HepG2 (cell line): ENCODE data around the gene SUSD2. TPM values are rescaled to one million over a fixed set of nuclear protein-coding genes. Genes with fewer than 3 reads are reported as not detected.
A peak's percentile ranks its signal among the peaks of the same experiment; 100 is the strongest.

ENCODE experiments used
- ESRRA ChIP-seq: sonication (generic); formaldehyde crosslinking; IDR thresholded peaks from 2 replicates; pipeline ENCODE4 v1.5.1; 2020; ENCODE audit warnings: mild to moderate bottlenecking, low read depth, missing genetic modification reagents
- FIP1L1 ChIP-seq: fragments of 200-400 bp; formaldehyde crosslinking; IDR thresholded peaks from 2 replicates; pipeline ENCODE4 v1.6.1; 2018; ENCODE audit warnings: low read depth, mild to moderate bottlenecking, low read length, moderate library complexity, borderline replicate concordance; ENCODE audit not compliant: insufficient read depth
- HMGA1 ChIP-seq: sonication (generic); formaldehyde crosslinking; conservative IDR thresholded peaks from 2 replicates; pipeline ENCODE4 v1.4.0; 2020; ENCODE audit warnings: missing genetic modification reagents
- KLF12 ChIP-seq: sonication (generic); formaldehyde crosslinking; IDR thresholded peaks from 2 replicates; pipeline ENCODE4 v1.4.0; 2020; ENCODE audit warnings: missing genetic modification reagents, borderline replicate concordance
- SALL1 ChIP-seq: sonication (generic); formaldehyde crosslinking; IDR thresholded peaks from 2 replicates; pipeline ENCODE4 v1.8.0; 2022; ENCODE audit warnings: mild to moderate bottlenecking, missing genetic modification reagents
- SMC3 ChIP-seq: IDR thresholded peaks from 2 replicates; pipeline ENCODE4 v1.6.1; 2011; ENCODE audit warnings: low read length, improper control_type of control experiment
- ZEB1 ChIP-seq: IDR thresholded peaks from 2 replicates; pipeline ENCODE4 v1.6.1; 2012; ENCODE audit warnings: mild to moderate bottlenecking, low read depth, inconsistent platforms; ENCODE audit not compliant: insufficient replicate concordance
- ZNF235 ChIP-seq: sonication (generic); formaldehyde crosslinking; IDR thresholded peaks from 2 replicates; pipeline ENCODE4 v1.8.1; 2023; ENCODE audit warnings: mild to moderate bottlenecking, missing genetic modification reagents, borderline replicate concordance
- ZNF670 ChIP-seq: sonication (generic); formaldehyde crosslinking; IDR thresholded peaks from 2 replicates; pipeline ENCODE4 v1.8.0; 2022; ENCODE audit warnings: mild to moderate bottlenecking, missing genetic modification reagents, borderline replicate concordance
- ZSCAN29 ChIP-seq: sonication (generic); formaldehyde crosslinking; conservative IDR thresholded peaks from 2 replicates; pipeline ENCODE4 v1.4.0; 2020; ENCODE audit warnings: mild to moderate bottlenecking, missing genetic modification reagents
- polyA plus RNA-seq, 8 experiments: library from polyadenylated mRNA; depleted of rRNA in 3 of 8; stranded (reverse) in 7 of 8; unstranded in 1 of 8; fragments of >200 nt; fragmentation: Illumina TruSeq in 4 of 8; extraction: Trizol in 4 of 8; gene quantifications; 2 replicates each; pipeline versions ENCODE4 v1.2.1 to v1.2.3, GENCODE V29; 2011 to 2016; ENCODE audit warnings: low read depth in 4 of 8, missing spikeins in 1 of 8, mixed read lengths in 1 of 8; ENCODE audit not compliant: insufficient read depth in 1 of 8
- total RNA-seq, 5 experiments: library from RNA; depleted of rRNA; stranded (reverse); fragments of >200 nt; fragmentation: Illumina TruSeq; extraction: Trizol; gene quantifications; 2 replicates each; pipeline ENCODE4 v1.2.3, GENCODE V29; 2016; ENCODE audit warnings: low read depth in 1 of 5
- TF ChIP-seq, protein P1 (sequence below): sonication (generic); formaldehyde crosslinking; IDR thresholded peaks from 2 replicates; pipeline ENCODE4 v1.5.1; 2020; ENCODE audit warnings: mild to moderate bottlenecking, missing genetic modification reagents, borderline replicate concordance

SUSD2 gene
- total and polyA plus RNA-seq, 2 of the 13 experiments (the other 11 are each of a cell fraction or from before 2014, with no cell fraction given): 2.1 to 11.0 TPM

GRCh38 chr22:24181996-24182899 lies 961 bp downstream of the SUSD2 start (continued):
- TF ChIP-seq FIP1L1: no peak
- TF ChIP-seq HMGA1 (CRISPR knock-in tag): no peak
- TF ChIP-seq ZNF235 (CRISPR knock-in tag): no peak
- no peak for TF ChIP-seq ZSCAN29 (CRISPR knock-in tag)
- TF ChIP-seq, protein P1, sequence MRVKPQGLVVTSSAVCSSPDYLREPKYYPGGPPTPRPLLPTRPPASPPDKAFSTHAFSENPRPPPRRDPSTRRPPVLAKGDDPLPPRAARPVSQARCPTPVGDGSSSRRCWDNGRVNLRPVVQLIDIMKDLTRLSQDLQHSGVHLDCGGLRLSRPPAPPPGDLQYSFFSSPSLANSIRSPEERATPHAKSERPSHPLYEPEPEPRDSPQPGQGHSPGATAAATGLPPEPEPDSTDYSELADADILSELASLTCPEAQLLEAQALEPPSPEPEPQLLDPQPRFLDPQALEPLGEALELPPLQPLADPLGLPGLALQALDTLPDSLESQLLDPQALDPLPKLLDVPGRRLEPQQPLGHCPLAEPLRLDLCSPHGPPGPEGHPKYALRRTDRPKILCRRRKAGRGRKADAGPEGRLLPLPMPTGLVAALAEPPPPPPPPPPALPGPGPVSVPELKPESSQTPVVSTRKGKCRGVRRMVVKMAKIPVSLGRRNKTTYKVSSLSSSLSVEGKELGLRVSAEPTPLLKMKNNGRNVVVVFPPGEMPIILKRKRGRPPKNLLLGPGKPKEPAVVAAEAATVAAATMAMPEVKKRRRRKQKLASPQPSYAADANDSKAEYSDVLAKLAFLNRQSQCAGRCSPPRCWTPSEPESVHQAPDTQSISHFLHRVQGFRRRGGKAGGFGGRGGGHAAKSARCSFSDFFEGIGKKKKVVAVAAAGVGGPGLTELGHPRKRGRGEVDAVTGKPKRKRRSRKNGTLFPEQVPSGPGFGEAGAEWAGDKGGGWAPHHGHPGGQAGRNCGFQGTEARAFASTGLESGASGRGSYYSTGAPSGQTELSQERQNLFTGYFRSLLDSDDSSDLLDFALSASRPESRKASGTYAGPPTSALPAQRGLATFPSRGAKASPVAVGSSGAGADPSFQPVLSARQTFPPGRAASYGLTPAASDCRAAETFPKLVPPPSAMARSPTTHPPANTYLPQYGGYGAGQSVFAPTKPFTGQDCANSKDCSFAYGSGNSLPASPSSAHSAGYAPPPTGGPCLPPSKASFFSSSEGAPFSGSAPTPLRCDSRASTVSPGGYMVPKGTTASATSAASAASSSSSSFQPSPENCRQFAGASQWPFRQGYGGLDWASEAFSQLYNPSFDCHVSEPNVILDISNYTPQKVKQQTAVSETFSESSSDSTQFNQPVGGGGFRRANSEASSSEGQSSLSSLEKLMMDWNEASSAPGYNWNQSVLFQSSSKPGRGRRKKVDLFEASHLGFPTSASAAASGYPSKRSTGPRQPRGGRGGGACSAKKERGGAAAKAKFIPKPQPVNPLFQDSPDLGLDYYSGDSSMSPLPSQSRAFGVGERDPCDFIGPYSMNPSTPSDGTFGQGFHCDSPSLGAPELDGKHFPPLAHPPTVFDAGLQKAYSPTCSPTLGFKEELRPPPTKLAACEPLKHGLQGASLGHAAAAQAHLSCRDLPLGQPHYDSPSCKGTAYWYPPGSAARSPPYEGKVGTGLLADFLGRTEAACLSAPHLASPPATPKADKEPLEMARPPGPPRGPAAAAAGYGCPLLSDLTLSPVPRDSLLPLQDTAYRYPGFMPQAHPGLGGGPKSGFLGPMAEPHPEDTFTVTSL: no peak
- TF ChIP-seq SMC3: peak; percentile 9; the same call in 1 of the 2 replicates
- no peak for TF ChIP-seq ZNF670 (CRISPR knock-in tag)
- no peak for TF ChIP-seq ESRRA (CRISPR knock-in tag)
- no peak for TF ChIP-seq ZEB1
- TF ChIP-seq SALL1: peak; percentile 5; the same call in 1 of the 2 replicates
- TF ChIP-seq KLF12: no peak
- TF ChIP-seq, all 625 proteins: peak for 6
